Stimulated activated CD4-positive, alpha-beta T cell treated with anti-CD3 and anti-CD28 coated beads, Interleukin-12 subunit alpha, Interleukin-12 subunit beta, amount 100 ng/mL, for 48 hours (primary cell): ENCODE measurements around the gene SLC2A8.

Experiments used
- DNase-seq, 3 donors: peaks; one replicate each; pipeline ENCODE4 v3.0.0-alpha.2; 2020; ENCODE audit warnings: low read depth in 2 of 3, low spot score in 1 of 3

The SLC2A8 gene

DNA sequence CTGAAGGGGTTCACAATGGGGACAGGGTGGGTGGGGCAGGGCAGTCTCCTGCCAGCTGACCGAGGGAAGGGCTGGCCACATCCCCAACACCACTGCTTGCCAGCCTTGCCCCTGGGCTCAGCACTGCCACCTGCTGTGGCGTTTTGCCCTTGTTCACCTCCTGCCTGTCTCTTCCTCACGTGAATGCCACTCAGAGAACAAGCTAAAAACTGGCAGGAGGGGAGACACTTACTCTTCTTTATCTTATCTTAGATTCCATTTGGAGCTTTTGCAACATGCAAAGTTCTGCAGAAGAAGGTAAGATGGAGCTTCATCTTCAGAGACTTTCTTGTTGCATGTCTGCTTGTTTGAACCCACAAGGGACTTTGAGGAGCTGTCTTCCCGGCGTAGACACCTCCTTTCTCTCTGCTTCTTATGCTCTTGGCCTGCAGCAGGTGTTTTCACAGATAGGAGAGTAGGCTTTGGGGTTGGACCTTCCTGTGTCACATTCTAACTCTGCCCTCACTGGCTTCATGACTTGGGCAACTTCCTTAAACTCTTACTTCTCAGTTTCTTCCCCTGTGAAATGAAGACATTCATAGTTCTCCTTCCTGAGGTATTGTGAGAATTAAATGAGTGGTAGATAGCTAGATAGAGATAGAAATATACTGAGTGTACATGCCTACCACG lies 58.5 kb downstream of the SLC2A8 start:
- no peak for DNase-seq

DNA sequence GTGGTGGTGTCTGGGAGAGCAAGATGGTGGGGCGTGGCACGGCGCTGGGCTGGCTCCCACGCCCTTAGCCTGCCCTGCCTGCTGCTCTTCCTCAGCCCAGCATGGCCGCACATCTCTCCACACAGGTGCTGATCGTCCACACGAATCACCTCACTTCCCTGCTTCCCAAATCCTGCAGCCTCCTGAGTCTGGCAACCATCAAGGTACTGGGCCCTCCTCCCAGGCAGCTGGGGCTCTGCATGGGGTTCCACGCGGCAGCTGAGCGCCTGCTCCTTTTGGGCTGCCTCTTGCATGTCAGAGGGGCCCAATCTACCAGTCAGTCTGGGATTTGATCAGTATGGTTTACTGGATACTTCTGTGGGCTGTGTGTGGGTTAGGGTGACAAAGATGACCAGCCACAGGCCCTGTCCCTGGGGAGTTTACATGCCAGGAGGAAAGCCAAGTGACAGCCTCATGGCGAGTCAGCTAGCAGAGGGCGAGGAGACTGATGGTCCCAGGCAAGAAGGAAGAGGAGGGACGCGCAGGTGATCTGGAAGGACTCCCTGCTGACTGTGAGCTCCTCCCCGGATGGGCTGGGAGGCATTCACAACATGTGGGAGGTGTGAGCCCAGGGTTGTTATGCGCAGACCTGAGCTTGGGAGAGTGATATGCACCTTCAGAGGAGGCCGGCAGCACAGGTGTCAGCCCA lies 60.4 kb downstream of the SLC2A8 start:
- no peak for DNase-seq
